22Rv1 (cell line): ENCODE results near the gene CHCHD4.

ENCODE experiments used
- H3K27ac ChIP-seq: fragments of 450-650 bp; 2 replicates; pipeline ENCODE4 v1.5.1; 2017
- CTCF ChIP-seq: fragments of 450-650 bp; IDR thresholded peaks from 2 replicates; pipeline ENCODE4 v1.5.1; 2017; ENCODE audit warnings: mild to moderate bottlenecking
- ZFX ChIP-seq: fragments of 450-650 bp; IDR thresholded peaks from 2 replicates; pipeline ENCODE4 v1.6.1; 2017; ENCODE audit warnings: antibody characterized with exemption, borderline replicate concordance

The CHCHD4 gene

GRCh38 chr3:14161282-14161681, 36.6 kb upstream of the CHCHD4 start:
- no peak overlapping the region for H3K27ac ChIP-seq
- TF ChIP-seq ZFX = no peak
- TF ChIP-seq CTCF = no peak

- TF ChIP-seq CTCF = no peak
- TF ChIP-seq ZFX = no peak
- H3K27ac ChIP-seq = no peak overlapping the region
These were observed 34.8 kb upstream of the CHCHD4 start for GRCh38 chr3:14159426-14159825.

- no peak for TF ChIP-seq CTCF
- no peak for TF ChIP-seq ZFX
- H3K27ac ChIP-seq = no peak overlapping the region
These were observed 33.7 kb upstream of the CHCHD4 start for GRCh38 chr3:14158370-14158769.

- no peak overlapping the region for H3K27ac ChIP-seq
- TF ChIP-seq CTCF = no peak
- no peak for TF ChIP-seq ZFX
These were observed 33.3 kb upstream of the CHCHD4 start for GRCh38 chr3:14157951-14158350.

- TF ChIP-seq CTCF = no peak
- no peak for TF ChIP-seq ZFX
- no peak overlapping the region for H3K27ac ChIP-seq
These were observed 32.3 kb upstream of the CHCHD4 start for GRCh38 chr3:14156843-14157561.

GRCh38 chr3:14156201-14156600, 31.5 kb upstream of the CHCHD4 start:
- TF ChIP-seq ZFX (no peak), CTCF (no peak)
- H3K27ac ChIP-seq = no peak overlapping the region

- TF ChIP-seq CTCF (no peak), ZFX (no peak)
- H3K27ac ChIP-seq = no peak overlapping the region
These were observed 30.3 kb upstream of the CHCHD4 start for GRCh38 chr3:14154895-14155440.
